Measurements from ENCODE around the gene ARFGAP3. TPM values are rescaled to one million over a fixed set of nuclear protein-coding genes. Genes with fewer than 3 reads are reported as not detected.

Gene ARFGAP3
- total and polyA plus RNA-seq, 4 donors = 25.8 to 42.9 (median 42.3) TPM

GRCh38 chr22:42801252-42802080, 55.6 kb downstream of the ARFGAP3 start:
- Histone ChIP-seq H3K9ac (ENCODE audit: insufficient read depth in 1 of 2, low read length in 2 of 2) (no peak overlapping the region), H3K36me3 (ENCODE audit: control insufficient read depth in 4 of 4, insufficient read depth in 4 of 4, low read length in 4 of 4) (peaks cover 6 to 47% (median 16%) of the 10 kb centered on the region in 4 donors), H3K4me3 (no peak overlapping the region), H3K9me3 (ENCODE audit: control insufficient read depth in 4 of 4, insufficient read depth in 3 of 4, low read length in 3 of 4) (no peaks in the 10 kb centered on the region), H3K27me3 (ENCODE audit: control insufficient read depth in 3 of 3, insufficient read depth in 3 of 3, low read length in 2 of 3) (no peaks in the 10 kb centered on the region), H3K27ac (ENCODE audit: low read depth in 1 of 2, low read length in 1 of 2) (no peak overlapping the region), H3K4me1 (ENCODE audit: control insufficient read depth in 5 of 5, insufficient read depth in 5 of 5, low read length in 5 of 5) (peaks cover 0 to 17% (median 5%) of the 10 kb centered on the region in 5 donors)
- DNase-seq (no peak), ATAC-seq (ENCODE audit: insufficient read depth, low FRiP score) (no peak)
- TF ChIP-seq CTCF (IDR thresholded peaks at IDR 0.05; ENCODE audit: control extremely low read depth, extremely low read depth) = no peak
- WGBS, 2 donors = 89 to 95% methylated on average over 12 of the region's 12 CpGs

GRCh38 chr22:42800451-42801251, 56.4 kb downstream of the ARFGAP3 start:
- 91 to 93% methylated on average over 9 of the region's 9 CpGs for WGBS, 2 donors
- no peak for DNase-seq
- H3K36me3 ChIP-seq (ENCODE audit: control insufficient read depth in 4 of 4, insufficient read depth in 4 of 4, low read length in 4 of 4) = peaks cover 5 to 42% (median 14%) of the 10 kb centered on the region in 4 donors

More at GRCh38 chr22:42800451-42801251, 56.4 kb downstream of the ARFGAP3 start:
- TF ChIP-seq CTCF (IDR thresholded peaks at IDR 0.05; ENCODE audit: control extremely low read depth, extremely low read depth) = no peak
- H3K27ac ChIP-seq (ENCODE audit: low read depth in 1 of 2, low read length in 1 of 2) = no peak overlapping the region
- H3K4me3 ChIP-seq = no peak overlapping the region
- H3K9ac ChIP-seq (ENCODE audit: insufficient read depth in 1 of 2, low read length in 2 of 2) = no peak overlapping the region
- no peak for ATAC-seq (ENCODE audit: insufficient read depth, low FRiP score)
- H3K9me3 ChIP-seq (ENCODE audit: control insufficient read depth in 4 of 4, insufficient read depth in 3 of 4, low read length in 3 of 4) = no peaks in the 10 kb centered on the region
- no peaks in the 10 kb centered on the region for H3K27me3 ChIP-seq (ENCODE audit: control insufficient read depth in 3 of 3, insufficient read depth in 3 of 3, low read length in 2 of 3)
- peaks cover 0 to 13% (median 0%) of the 10 kb centered on the region in 5 donors for H3K4me1 ChIP-seq (ENCODE audit: control insufficient read depth in 5 of 5, insufficient read depth in 5 of 5, low read length in 5 of 5)

Measured in lung (tissue), 12 donors.